GM21526 (cell line): ENCODE results near the gene SDCCAG8.

Source experiments
- ATAC-seq: cut with Tn5 transposase; IDR thresholded peaks from one replicate; pipeline ENCODE4 v1.9.1; 2021; ENCODE audit warnings: moderate library complexity; ENCODE audit not compliant: unreplicated experiment, low FRiP score

Gene SDCCAG8

GRCh38 chr1:243275316-243275715 lies 19.5 kb downstream of the SDCCAG8 start:
- no peak for ATAC-seq

- ATAC-seq: no peak
These were observed 24.8 kb downstream of the SDCCAG8 start for GRCh38 chr1:243280571-243281129.

- ATAC-seq: no peak
These were observed 25.8 kb downstream of the SDCCAG8 start for GRCh38 chr1:243281672-243282071.

- no peak for ATAC-seq
These were observed 30.7 kb downstream of the SDCCAG8 start for GRCh38 chr1:243286409-243287122.

GRCh38 chr1:243287123-243287460 lies 31.3 kb downstream of the SDCCAG8 start:
- no peak for ATAC-seq

- peak; percentile 92 for ATAC-seq
These were observed 31.8 kb downstream of the SDCCAG8 start for GRCh38 chr1:243287652-243288051.

- ATAC-seq: peak; percentile 18
These were observed 32.2 kb downstream of the SDCCAG8 start for GRCh38 chr1:243288062-243288461.

GRCh38 chr1:243291292-243291691 lies 35.5 kb downstream of the SDCCAG8 start:
- no peak for ATAC-seq

- no peak for ATAC-seq
These were observed 36.3 kb downstream of the SDCCAG8 start for GRCh38 chr1:243292117-243292516.

- no peak for ATAC-seq
These were observed 38.3 kb downstream of the SDCCAG8 start for GRCh38 chr1:243293941-243294722.

GRCh38 chr1:243294723-243295121 lies 38.9 kb downstream of the SDCCAG8 start:
- ATAC-seq: no peak

- ATAC-seq: no peak
These were observed 43.2 kb downstream of the SDCCAG8 start for GRCh38 chr1:243299069-243299468.

- ATAC-seq: no peak
These were observed 45.2 kb downstream of the SDCCAG8 start for GRCh38 chr1:243301059-243301458.

- ATAC-seq: no peak
These were observed 56.0 kb downstream of the SDCCAG8 start for GRCh38 chr1:243311809-243312208.

- peak; percentile 34 for ATAC-seq
These were observed 57.3 kb downstream of the SDCCAG8 start for GRCh38 chr1:243312952-243313634.

- ATAC-seq: peak; percentile 69
These were observed 58.0 kb downstream of the SDCCAG8 start for GRCh38 chr1:243313635-243314536.

GRCh38 chr1:243315455-243315854 lies 59.6 kb downstream of the SDCCAG8 start:
- ATAC-seq: no peak

GRCh38 chr1:243315893-243316292 lies 60.1 kb downstream of the SDCCAG8 start:
- no peak for ATAC-seq

GRCh38 chr1:243316366-243316989 lies 60.6 kb downstream of the SDCCAG8 start:
- ATAC-seq: no peak

- no peak for ATAC-seq
These were observed 64.4 kb downstream of the SDCCAG8 start for GRCh38 chr1:243320224-243320623.
